Neural progenitor cell (in vitro differentiated cells): ENCODE measurements around the gene CTDSP2.

ENCODE experiments used
- CTCF ChIP-seq: fragments of 200-600 bp; sonication (generic); IDR thresholded peaks from 2 replicates; pipeline ENCODE4 v1.5.1; 2017; ENCODE audit warnings: antibody characterized with exemption, mild to moderate bottlenecking
- EZH2 ChIP-seq: fragments of 200-600 bp; sonication (generic); IDR thresholded peaks from 2 replicates; pipeline ENCODE4 v1.6.1; 2017; ENCODE audit warnings: antibody characterized with exemption, mild to moderate bottlenecking, moderate library complexity
- EZH2phosphoT487 ChIP-seq: fragments of 200-600 bp; sonication (generic); IDR thresholded peaks from 2 replicates; pipeline ENCODE4 v1.6.1; 2017; ENCODE audit warnings: antibody characterized with exemption

GRCh38 chr12:57859121-57859520 is 12.6 kb upstream of the CTDSP2 start:
- no peak for TF ChIP-seq EZH2
- TF ChIP-seq CTCF, result no peak
- no peak for TF ChIP-seq EZH2phosphoT487
